Subcutaneous adipose tissue (tissue), 4 donors: ENCODE measurements around the gene HIGD1A. TPM values are rescaled to one million over a fixed set of nuclear protein-coding genes. Genes with fewer than 3 reads are reported as not detected.

Experiments
- CTCF ChIP-seq: fragments of 450-650 bp; IDR thresholded peaks from one replicate; pipeline ENCODE4 v1.5.1; 2016; ENCODE audit warnings: low read depth, mild to moderate bottlenecking, control low read depth, antibody characterized with exemption, moderate library complexity
- total RNA-seq, 4 donors: library from RNA; depleted of rRNA; stranded (reverse); fragments of >200 nt; gene quantifications; one replicate each; pipeline ENCODE4 v1.1.0, GENCODE V29; 2016

The HIGD1A gene
- total RNA-seq, 4 donors from 2014 or later: 115 to 236 (median 161) TPM

GRCh38 chr3:42751609-42752008, 52.7 kb downstream of the HIGD1A start:
- TF ChIP-seq CTCF: no peak

- TF ChIP-seq CTCF: no peak
Measured at GRCh38 chr3:42750834-42751233, 53.5 kb downstream of the HIGD1A start.

GRCh38 chr3:42749753-42750231, 54.5 kb downstream of the HIGD1A start:
- TF ChIP-seq CTCF: no peak

GRCh38 chr3:42749025-42749752, 55.1 kb downstream of the HIGD1A start:
- TF ChIP-seq CTCF: no peak

GRCh38 chr3:42747581-42747980, 56.7 kb downstream of the HIGD1A start:
- no peak for TF ChIP-seq CTCF

- no peak for TF ChIP-seq CTCF
Measured at GRCh38 chr3:42746455-42747450, 57.5 kb downstream of the HIGD1A start.
